Activated CD4-positive, alpha-beta T cell treated with anti-CD3 and anti-CD28 coated beads for 24 hours (primary cell): Measurements from ENCODE around the gene PAQR6.
"Not testable (repeated sequence)": the region's sequence is repeated elsewhere in the genome, so short reads cannot be mapped to it uniquely, and the experiment has no call there.

Source experiments
- DNase-seq, 2 donors: peaks; one replicate each; pipeline ENCODE4 v3.0.0-alpha.2; 2020; ENCODE audit warnings: low read depth in 2 of 2

PAQR6 gene

DNA sequence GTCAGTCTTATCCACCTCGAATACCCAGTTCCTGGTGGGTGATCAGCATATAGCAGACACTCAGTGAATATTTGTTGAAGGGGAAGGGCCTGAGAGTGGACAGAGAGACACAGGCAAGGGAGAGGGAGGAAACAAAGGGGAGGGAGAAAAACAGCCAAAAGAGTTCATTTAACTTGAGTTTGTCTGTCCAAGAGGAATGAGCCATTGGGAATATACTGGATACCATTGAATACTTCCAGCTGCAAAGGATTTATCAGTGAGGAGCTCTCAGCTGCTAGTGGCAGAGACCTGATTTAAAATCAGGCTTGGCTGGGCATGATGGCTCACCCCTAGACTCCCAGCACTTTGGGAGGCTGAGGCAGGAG lies 17.4 kb downstream of the PAQR6 start:
- no peak for DNase-seq

DNA sequence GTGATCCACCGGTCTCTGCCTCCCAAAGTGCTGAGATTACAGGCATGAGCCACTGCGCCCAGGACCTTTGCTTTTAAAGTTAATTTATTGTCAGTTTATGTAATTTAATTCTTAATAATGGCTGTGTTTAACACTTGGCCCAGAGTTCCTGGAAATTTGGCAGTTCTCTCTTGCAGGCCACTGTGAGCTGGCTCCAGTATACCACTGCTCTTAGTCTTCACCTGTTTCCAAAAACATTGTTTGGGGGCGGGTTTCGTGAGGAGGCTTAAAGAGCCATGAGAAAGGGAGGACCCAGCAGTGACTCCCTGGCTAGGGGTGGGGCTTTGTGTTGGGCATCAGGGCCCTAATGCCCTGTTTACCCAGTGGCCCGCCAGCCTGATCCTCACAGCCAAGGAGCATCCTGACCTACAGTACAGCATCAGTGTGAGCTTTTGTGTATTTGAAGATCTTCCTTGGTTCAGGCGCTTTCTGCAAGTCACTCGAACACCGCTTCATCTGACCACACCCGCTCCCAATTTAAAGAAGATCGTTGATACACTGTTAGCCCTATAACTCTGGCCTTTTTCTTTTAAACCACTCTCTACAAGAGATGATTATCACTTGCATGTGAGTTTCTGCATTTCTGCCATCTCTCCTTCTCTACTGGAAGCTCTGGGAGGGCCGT lies 17.9 kb downstream of the PAQR6 start:
- DNase-seq = no peak

DNA sequence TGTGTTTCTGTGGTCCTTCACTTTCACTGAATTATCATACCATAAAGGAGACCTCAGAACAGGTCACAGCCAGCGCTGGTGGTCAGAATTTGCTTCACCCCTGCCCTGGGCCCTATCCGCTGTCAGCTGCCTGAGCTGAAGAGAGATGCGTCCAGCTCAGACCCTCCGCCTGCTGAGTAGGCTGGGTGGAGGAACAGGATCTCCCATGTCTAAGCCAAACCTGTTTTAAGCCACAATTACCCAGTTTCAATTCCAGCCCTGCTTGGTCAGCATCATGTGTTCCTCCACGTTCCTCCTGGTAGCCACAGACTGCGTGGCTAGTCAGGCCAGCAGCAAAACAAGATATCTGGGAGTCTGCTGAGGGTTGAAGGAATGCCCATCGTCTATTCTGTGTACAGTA lies 19.4 kb downstream of the PAQR6 start:
- no peak for DNase-seq

DNA sequence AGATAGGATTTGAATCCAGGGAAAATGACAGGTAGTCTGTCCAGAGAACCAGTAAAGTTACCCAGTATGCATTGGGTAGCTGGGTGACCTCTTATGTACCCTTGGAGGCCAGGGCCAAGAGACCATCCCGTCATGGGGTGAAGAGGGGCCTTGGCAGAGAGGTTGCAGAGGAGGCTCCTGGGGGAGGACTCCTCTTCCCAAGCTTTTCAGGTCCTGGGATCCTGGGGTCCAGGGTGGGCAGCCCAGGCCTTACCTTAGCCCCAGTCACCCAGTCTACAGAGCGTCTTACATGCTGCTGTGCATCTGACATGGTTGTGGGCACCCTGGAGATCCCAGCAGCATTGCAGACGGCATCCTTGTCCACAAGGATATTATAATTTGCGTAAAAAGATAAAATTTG lies 21.1 kb downstream of the PAQR6 start:
- no peak for DNase-seq

DNA sequence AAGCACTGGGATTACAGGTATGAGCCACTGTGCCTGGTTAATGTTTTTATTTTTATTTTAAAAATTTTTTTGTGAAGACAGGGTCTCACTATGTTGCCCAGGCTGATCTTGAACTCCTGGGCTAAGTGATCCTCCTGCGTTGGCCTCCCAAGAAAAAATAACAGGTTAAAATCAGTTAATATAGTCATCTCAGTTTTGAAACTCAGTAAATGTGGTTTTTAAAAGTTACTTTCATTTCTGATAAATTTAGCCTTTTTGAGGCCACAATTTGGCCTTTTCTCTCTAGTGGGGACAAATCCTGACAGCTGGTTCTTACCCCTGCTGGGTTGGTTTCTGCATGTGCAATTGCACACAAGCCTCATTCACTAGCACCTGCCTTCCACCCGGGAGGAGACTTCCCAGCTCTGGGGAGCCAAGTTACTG lies 21.7 kb downstream of the PAQR6 start:
- DNase-seq = no peak

DNA sequence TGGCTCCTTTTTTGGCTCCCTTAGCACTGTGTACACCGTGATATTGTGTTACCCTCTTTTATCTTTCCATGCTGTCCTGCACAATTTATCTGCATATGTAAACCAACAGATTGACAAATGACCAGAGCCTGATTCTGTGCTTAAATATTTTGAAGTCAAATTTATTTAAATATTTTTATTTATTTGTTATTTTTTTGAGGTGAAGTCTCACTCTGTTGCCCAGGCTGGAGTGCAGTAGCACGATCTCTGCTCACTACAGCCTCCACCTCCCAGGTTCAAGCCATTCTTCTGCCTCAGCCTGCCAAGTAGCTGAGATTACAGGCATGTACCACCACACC lies 22.2 kb downstream of the PAQR6 start:
- no peak for DNase-seq

DNA sequence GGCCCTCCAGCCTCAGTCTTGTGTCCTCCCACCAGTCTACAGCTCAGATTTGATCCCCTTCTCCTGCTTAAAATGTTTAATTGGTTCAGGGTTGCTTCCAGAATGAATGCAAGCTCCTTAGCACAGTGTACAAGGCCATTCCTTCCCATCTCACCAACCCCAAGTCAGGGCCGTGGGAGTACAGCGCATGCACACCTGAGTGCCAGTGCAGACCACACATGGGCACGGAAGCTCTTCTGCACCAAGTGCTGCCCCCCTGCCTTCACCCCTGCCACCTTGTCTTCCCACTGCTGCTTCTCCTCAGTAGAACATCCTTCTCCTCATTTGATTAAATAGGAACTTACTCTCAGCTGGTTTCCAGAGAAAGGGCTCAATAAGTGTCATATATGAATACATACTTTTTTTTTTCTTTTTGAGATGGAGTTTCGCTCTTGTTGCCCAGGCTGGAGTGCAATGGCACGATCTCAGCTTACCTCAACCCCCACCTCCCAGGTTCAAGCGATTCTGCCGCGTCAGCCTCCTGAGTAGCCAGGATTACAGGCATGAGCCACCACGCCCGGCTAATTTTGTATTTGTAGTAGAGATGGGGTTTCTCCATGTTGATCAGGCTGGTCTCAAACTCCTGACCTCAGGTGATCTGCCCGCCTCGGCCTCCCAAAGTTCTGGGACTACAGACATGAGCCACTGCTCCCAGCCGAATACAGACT lies 25.7 kb downstream of the PAQR6 start:
- no peak for DNase-seq

DNA sequence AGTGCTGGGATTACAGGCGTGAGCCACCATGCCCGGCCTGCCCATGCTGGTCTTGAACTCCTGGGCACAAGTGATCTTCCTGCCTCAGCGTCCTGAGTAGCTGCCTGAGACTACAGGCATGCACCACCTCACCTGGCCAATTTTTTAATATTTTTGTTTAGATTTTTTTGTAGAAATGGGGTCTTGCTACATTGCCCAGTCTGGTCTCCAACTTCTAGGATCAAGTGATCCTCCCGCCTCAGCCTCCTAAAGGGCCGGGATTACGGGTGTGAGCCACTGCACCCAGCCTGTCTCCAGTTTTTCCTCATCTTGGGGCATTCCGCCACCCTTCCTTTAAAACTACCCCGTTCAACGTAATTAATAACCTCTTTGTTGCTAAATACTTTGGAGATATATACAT lies 27.6 kb downstream of the PAQR6 start:
- DNase-seq = no peak

DNA sequence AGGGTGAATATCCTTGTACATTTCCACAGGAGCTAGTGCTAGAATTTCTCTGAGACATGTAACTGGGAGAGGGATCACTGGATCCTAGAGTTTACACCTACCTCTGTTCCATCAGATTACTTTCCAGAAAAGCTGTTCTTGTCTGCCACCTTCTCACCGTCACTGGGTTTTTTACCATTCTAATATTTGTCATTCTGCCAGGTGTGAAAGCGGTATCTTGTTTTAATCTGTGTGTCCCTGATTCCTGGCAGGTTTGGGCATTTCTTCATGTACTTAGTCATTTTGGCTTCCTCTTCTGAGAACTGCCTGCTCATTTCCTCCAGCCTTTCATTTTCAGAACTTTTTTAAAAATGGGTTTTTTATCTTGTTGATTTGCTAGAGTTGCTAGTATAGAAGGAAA lies 30.0 kb downstream of the PAQR6 start:
- DNase-seq = peak in 1 of 2 donors; percentile 48

DNA sequence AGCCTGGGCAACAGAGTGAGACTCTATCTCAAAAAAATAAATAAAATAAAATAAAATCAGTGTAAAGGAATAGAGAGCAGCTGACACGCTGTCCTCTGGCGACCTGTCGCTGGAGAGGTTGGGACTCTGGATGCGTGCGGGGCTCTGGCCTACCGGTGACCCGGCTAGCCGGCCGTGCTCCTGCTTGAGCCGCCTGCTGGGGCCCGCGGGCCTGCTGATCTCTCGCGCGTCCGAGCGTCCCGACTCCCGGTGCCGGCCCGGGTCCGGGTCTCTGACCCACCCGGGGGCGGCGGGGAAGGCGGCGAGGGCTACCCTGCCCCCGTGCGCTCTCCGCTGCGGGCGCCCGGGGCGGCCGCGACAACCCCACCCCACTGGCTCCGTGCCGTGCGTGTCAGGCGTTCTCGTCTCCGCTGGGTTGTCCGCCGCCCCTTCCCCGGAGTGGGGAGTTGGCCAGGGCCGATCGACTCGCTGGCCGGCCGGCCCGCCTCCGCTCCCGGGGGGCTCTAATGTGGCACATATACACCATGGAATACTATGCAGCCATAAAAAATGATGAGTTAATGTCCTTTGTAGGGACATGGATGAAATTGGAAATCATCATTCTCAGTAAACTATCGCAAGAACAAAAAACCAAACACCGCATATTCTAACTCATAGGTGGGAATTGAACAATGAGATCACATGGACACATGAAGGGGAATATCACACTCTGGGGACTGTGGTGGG lies 31.3 kb downstream of the PAQR6 start:
- DNase-seq = not testable (repeated sequence)

DNA sequence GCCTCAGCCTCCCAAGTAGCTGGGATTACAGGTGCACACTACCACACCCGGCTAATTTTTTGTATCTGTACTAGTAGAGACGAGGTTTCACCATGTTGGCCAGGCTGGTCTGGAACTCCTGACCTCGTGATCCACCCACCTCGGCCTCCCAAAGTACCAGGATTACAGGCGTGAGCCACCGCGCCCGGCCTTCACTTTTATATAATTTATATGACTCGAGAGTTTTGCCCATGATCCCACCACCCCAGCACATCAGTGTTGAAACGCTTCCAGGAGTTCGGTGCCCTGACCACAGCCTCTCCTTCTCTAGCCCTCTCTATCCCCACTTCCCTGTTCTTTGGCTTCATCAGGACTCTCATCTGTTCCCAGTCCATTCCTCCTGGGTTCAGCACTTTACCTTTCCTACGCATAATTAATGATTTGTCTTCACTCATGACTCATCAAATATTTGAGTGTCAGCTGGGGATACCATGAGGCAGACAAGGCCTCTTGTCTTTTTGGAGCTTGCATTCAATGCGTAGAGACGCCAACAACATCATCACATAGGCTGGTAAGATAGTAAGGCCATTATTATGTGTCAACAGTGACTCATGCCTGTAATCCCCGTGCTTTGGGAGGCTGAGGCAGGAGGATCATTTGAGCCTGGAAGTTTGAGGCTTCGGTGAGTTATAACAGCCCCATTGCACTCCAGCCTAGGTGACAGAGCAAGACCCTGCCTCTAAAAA lies 33.7 kb downstream of the PAQR6 start:
- no peak for DNase-seq

DNA sequence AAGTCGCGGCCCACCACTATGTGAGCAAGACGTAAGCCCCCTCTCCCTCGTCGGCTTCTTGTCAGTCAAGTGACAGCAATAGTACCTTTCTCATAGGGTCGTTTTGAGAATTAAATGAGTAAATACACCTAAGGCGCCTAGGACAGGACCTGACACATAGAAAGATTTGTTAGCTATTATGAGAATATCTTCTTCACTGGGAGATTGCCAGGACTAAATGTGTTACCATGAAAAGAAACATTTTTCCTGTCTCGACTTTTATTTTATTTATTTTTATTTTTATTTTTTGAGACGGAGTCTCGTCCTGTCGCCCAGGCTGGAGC lies 34.3 kb downstream of the PAQR6 start:
- DNase-seq = no peak

DNA sequence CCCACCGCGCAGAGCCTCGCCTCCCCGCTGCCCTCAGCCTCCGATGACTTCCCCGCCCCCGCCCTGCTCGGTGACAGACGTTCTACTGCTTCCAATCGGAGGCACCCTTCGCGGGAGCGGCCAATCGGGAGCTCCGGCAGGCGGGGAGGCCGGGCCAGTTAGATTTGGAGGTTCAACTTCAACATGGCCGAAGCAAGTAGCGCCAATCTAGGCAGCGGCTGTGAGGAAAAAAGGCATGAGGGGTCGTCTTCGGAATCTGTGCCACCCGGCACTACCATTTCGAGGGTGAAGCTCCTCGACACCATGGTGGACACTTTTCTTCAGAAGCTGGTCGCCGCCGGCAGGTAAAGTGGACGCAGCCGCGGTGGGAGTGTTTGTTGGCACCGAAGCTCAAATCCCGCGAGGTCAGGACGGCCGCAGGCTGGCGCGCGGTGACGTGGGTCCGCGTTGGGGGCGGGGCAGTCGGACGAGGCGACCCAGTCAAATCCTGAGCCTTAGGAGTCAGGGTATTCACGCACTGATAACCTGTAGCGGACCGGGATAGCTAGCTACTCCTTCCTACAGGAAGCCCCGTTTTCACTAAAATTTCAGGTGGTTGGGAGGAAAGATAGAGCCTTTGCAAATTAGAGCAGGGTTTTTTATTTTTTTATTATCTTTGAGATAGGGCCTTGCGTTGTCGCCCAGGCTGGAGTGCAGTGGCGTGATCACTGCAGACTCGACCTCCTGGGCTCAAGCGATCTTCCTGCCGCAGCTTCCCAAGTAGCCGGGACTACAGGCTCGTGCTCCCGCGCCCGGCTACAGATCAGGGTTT lies 34.8 kb downstream of the PAQR6 start, which contains the start of gene PMF1:
PMF1 (plus strand) TSS at position 175 of the 811 bp plus-strand sequence; CDS start at position 184, 9 bp downstream.
- peak; percentile 93 to 95 for DNase-seq

DNA sequence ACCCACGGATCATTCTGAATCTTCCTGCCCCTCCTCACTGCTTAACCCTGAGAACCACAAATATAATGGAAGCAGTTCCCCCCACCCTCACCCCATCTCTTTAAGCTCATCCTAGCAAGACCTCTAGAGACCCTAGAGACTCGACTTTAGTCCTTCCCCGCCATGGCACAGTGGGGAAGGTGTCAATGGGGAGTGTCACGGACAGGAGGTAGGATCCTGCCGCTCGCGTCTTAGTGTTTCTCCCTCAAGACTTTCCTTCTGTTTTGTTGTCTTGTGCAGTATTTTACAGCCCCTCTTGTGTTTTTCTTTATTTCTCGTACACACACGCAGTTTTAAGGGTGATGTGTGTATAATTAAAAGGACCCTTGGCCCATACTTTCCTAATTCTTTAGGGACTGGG lies 35.7 kb downstream of the PAQR6 start:
- no peak for DNase-seq

DNA sequence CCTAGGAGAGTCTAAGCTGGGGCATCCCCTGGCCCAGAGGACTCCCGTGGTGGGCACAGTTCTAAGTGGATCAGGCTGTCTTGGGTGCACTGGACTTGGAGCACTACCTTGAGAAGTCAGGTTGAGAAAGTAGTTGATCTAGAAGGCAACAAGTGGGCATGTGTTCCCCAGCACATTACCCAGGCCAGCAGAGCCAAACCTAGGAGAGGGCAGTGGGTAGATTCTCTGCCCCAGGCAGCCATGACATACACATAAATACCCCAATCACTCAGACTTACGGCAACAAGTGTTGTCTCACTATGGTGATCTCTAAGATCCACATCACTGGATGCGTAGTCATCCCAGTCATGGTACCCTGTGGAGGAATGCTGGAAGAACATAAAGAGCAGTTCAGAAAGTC lies 36.6 kb downstream of the PAQR6 start:
- DNase-seq = no peak

DNA sequence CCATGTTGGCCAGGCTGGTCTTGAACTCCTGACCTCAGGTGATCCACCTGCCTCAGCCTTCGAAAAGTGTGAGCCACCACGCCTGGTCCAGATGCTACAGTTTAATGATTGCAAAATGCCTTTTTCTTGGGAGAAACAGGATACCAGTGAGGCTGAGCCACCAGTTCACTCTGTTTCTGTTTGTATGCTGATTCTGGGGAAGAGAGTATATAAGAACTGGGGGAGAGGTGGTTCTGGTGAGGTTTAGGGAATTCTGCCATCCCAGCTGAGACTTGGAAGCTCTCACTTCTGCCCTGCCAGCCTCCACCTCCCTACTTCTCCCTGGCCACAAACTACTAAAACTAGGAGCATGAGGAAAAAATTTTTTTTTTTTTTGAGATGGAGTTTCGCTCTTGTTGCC lies 43.2 kb downstream of the PAQR6 start:
- DNase-seq = no peak

DNA sequence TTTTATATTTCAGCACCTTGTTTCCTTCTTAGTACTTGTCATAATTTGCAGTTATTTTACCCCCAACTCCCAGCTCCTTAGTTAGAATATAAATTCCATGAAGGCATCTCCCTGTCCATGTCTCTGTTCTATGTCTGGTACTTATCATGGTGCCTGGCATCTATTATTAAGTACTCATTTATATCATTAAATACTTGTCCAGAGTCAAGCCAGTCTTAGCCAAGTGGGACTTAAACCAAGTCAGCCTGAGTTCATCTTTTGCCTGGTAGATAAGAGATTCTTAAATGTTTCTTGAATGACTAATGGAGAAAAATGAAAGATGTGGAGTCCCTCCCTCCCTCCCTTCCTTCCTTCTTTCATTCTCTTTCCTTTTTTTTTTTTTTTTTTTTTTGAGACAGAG lies 44.5 kb downstream of the PAQR6 start:
- no peak for DNase-seq

DNA sequence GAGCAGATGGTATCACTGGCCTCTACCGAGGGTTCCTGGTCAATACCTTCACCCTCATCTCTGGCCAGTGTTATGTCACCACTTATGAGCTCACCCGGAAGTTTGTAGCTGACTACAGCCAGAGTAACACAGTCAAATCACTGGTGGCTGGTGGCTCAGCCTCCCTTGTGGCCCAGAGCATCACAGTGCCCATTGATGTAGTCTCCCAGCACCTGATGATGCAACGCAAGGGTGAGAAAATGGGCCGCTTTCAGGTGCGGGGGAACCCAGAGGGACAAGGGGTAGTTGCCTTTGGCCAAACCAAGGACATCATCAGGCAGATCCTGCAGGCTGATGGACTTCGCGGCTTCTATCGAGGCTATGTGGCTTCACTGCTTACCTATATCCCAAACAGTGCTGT lies 47.8 kb downstream of the PAQR6 start:
- DNase-seq = no peak

DNA sequence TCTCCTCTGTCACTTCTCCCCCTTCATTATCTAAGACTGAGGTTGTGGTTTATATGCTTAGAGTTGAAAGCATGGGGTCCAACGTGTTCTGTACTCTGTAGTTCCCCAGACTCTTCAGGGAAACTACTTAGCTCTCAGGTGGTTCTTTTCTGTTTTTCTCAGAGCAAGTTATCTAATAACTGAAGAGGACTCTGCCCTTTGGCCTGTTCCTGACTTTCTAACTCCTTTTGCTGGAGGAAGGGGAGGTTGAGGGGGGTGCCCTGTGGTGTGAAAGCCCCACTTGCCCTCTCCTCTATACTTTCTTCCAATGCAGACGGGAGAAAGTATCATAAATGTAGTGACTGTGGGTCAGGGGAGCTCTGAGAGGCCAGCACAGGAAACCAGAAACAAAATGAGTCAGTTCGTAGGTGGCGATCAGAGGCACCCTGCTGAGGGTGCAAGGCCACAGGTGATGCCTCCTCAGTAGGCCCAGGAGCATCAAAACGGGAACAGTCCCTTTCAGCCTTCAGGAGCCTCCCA lies 49.0 kb downstream of the PAQR6 start:
- DNase-seq = no peak

DNA sequence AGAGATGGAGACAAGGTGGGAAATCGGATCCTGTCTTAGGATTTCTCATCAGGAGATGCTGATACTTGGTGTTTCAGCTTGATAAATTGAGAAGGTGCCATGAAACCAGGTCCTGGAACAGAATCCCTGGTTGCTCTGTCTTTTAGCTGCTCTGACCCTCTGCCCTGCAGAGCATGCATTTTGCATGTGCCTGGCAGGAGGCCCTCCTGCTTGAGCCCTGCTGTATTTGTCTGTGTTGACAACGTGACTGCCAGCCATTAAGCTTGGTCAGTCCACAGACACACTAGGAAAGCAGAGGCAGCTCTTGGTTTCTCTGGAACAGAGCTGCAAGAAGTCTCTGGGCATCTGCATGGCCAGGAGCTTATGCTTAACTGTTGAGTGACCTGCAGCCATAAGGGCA lies 51.4 kb downstream of the PAQR6 start:
- no peak for DNase-seq

DNA sequence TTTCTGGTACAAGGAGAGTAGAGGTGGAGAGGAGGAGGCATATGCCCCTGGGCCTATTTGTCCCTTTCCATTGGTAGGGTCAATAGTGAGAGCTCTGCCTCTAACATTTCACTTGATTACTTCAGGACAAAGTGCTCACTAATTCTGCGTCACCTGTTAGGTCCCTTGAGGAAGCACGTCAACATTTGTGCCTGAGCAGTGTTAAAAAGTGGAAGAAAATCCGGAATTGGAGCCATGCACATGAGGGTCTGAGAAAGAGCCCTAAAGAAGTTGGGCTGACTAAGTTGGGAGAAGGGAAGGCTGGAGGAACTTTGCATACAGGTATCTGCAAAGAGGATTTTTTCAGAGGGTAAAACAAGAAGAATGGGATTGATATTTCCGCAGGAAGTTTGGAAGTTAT lies 52.0 kb downstream of the PAQR6 start:
- no peak for DNase-seq

DNA sequence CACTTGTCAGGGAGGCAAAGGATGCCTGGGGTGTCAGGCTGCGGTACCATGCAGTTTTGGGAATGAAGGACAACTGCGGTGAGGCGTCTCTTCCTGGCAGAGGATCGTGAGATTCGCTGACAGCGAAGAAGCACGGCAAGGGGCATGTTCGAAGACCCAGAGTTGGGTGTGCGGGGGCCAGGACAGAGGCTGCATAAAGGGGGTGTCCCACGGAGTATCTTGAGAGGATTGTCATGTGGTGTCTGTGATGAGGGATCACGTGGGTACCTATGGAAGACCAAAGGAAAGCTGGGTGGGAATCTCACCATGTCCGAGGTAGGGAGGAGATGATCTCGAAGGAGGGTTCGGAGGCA lies 53.6 kb downstream of the PAQR6 start:
- DNase-seq = no peak
